CD4-positive, alpha-beta T cell treated with Interleukin-17A for 4 hours (primary cell): Measurements from ENCODE around the gene RPS6KB2.

ENCODE experiments used
- DNase-seq: peaks from one replicate; pipeline ENCODE4 v3.0.0-alpha.2; 2020; ENCODE audit warnings: mixed read lengths

Gene RPS6KB2

GRCh38 chr11:67429722-67430121 is 1.4 kb downstream of the RPS6KB2 start:
- DNase-seq, result no peak

DNA sequence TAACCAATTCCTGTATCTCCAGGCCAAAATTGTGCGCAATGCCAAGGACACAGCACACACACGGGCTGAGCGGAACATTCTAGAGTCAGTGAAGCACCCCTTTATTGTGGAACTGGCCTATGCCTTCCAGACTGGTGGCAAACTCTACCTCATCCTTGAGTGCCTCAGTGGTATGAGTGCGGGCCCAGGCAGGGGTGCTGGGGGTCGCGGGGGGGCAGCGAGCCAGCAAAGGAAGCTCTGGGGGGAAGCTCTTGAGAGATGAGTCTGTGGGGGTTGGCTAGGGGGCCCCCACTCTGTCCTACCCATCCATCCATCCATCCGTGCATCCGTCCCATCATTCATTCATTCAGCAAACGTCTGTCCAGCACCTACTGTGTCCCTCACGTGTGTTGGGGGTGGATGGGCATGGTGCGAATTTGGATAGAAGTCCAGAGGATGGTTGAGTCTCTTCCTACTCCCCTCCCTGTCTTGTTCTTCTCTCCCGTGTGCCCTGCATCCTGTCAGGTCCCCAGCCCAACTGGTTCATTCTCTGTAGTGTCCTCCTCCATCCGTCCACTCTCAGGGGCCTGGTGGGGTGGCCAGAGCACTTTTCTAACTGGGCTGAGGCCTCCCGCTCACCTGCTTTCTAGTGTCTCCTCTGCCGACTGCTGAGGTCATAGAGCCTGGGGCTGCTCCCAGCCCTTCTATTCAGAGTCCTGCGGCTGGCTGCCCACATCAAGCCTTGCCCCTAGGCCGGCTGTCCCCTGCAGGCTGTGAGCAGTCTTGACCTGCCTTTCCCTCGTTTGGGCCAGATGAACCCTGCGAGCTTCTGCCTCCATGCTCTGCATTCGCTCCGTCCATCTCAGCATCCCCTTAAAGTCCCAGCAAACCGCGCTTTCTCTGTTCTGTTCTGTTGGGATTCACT is 3.3 kb downstream of the RPS6KB2 start:
- no peak for DNase-seq

DNA sequence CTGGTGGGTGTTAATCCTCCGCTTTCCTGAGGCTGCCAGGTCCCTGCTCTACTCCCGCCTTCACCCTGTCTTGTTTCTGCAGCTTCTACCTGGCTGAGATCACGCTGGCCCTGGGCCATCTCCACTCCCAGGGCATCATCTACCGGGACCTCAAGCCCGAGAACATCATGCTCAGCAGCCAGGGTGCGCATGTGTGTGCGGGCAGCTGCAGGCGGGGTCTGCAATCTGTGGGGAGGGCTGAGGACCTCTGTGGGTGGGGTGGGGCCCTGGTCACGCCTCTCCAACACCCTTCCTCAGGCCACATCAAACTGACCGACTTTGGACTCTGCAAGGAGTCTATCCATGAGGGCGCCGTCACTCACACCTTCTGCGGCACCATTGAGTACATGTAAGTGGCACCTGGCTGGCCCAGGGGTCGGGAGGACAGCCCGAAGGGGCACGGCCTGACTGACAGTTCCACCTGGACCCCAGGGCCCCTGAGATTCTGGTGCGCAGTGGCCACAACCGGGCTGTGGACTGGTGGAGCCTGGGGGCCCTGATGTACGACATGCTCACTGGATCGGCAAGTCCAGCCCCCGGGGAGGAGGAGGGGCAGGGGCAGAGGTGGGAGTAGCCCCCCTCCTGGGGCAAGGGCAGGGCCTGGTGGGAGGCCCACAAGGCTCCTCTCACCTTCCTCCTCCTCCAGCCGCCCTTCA is 4.5 kb downstream of the RPS6KB2 start:
- DNase-seq, result no peak

GRCh38 chr11:67433536-67434394 is 5.5 kb downstream of the RPS6KB2 start:
- DNase-seq, result peak; percentile 29

DNA sequence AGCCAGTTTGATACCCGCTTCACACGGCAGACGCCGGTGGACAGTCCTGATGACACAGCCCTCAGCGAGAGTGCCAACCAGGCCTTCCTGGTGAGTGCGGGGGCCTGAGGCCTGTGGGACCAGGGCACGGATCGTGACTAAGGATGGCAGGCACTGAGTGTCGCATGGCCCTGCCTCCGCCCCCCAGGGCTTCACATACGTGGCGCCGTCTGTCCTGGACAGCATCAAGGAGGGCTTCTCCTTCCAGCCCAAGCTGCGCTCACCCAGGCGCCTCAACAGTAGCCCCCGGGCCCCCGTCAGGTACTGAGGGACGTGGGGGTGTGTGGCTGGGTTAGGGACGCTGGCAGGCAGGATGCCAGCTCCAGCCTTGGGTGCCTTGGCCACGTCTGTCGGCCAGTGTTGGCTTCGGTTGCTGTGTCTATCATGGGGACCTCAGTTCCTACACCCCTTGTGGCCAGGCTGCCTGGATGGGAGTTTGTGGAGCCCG is 6.1 kb downstream of the RPS6KB2 start:
- DNase-seq, result peak; percentile 35

DNA sequence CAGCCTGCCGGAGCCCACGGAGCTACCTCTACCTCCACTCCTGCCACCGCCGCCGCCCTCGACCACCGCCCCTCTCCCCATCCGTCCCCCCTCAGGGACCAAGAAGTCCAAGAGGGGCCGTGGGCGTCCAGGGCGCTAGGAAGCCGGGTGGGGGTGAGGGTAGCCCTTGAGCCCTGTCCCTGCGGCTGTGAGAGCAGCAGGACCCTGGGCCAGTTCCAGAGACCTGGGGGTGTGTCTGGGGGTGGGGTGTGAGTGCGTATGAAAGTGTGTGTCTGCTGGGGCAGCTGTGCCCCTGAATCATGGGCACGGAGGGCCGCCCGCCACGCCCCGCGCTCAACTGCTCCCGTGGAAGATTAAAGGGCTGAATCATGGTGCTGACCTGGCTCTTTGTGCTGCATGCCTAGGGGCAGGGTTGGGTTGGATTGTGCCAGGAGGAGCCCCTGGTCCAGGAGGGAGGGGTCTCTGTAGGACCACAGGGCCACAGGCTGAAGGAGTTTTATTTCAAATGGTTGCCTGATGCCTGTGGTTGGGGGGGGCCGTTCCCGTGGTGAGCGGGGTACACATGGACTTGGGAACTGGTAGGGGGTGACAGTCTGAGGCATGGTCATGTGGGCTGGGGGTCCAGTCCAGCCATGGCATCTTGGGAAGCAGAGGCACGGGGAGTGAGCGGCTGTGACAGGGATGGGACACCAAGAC is 6.9 kb downstream of the RPS6KB2 start:
- peak; percentile 36 for DNase-seq

GRCh38 chr11:67435727-67436458 is 7.6 kb downstream of the RPS6KB2 start:
- DNase-seq, result no peak

GRCh38 chr11:67436459-67437081 is 8.3 kb downstream of the RPS6KB2 start:
- peak; percentile 81 for DNase-seq

DNA sequence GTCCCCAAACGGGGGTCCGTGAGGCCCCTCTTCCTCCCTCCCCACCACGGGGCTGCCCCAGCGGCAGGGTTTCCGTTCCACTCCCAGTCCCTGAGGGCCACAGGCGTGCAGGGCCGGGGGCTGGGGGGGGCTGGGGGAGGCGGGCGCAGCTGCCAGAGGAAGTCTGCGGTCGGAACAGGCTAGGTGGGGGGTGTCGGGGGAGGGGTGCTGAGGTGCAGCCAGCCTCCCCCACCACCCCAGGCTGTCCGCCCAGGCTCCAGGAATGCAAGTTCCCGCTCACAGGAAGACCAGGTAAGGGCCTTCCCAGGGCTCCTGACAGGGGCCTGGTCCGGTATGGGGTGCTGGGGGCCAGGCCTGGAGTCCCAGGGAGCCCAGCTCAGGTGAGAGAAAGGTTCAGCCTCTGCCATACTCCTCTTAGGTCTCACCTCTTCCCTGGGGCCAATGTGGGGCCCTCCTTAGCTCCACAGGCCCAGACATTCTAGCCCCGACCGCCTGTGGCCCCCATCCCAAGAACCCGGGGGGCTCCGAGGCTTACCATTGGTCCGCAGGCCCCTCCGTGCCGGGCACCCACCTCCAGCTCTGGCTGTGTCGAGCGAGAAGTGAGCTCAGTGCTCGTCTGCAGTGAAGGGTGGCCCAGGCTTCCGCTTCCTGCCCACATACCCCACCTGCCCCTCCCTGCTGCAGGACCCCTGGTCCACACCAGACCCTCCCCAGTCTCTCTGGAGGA is 9.0 kb downstream of the RPS6KB2 start, which contains the start of gene PTPRCAP:
TSS of gene PTPRCAP (minus strand) at position 601 of the 727 bp plus-strand sequence. CDS start at position 538, 63 bp downstream.
- DNase-seq, result peak; percentile 91

DNA sequence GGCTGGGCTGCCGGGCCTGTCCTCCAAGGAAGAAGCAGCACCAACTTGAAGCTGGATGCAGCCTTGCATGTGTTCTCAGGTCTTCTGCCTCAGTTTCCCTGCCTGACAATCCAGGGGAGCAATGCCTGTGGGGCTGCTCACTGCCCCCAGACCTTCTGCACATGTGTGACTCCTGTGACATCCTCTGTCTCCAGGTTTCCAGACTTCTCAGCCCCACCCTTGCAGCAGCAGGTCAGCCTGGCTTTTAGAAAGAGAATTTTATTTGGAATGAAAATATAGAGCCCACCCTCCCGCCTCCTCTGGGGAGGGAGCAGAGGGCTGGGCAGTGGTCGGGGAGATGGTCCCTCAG is 9.5 kb downstream of the RPS6KB2 start:
- DNase-seq, result no peak

DNA sequence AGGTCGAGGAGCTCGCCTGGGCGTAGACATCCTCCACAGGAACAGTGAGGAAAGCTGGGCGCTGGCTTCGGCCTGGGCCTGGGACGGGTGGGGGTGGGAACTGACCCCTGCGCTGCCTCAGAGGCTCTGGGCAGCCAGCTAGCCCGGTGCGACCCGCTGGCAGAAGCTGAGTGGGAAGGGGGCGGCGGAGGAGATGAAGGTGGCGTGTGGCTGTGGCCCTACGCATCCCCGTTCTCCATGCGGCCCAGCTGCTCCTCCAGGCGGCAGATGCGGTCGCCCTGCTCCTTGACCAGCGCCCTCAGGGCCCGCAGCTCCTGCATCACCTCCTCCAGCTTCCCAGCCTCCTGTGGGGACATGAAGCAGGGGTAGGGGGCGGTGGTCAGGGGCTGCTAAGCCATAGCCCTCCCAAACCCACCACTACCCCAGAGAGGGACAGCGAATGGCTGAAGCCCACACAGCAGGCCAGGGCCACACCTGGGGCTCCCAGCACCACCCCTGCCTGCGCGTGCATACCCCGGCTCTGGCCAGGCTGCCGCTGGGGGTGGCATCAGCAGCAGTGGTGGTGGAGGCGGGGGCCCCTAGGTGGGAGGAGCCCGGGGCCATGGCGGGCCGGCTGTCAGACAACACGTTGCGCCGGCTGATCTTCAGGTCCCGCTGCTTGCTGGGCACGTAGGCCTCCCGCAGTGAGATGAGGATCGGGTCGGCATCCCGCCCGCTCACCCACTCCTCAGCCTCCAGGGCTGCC is 10.0 kb downstream of the RPS6KB2 start:
- peak; percentile 86 for DNase-seq

- DNase-seq, result peak; percentile 47
Observed at GRCh38 chr11:67439321-67440228, 11.3 kb downstream of the RPS6KB2 start.

- DNase-seq, result peak; percentile 48
Observed at GRCh38 chr11:67440229-67441097, 12.2 kb downstream of the RPS6KB2 start.

GRCh38 chr11:67441098-67441563 is 12.8 kb downstream of the RPS6KB2 start:
- peak; percentile 22 for DNase-seq

GRCh38 chr11:67441731-67442351 is 13.5 kb downstream of the RPS6KB2 start:
- peak; percentile 32 for DNase-seq

DNA sequence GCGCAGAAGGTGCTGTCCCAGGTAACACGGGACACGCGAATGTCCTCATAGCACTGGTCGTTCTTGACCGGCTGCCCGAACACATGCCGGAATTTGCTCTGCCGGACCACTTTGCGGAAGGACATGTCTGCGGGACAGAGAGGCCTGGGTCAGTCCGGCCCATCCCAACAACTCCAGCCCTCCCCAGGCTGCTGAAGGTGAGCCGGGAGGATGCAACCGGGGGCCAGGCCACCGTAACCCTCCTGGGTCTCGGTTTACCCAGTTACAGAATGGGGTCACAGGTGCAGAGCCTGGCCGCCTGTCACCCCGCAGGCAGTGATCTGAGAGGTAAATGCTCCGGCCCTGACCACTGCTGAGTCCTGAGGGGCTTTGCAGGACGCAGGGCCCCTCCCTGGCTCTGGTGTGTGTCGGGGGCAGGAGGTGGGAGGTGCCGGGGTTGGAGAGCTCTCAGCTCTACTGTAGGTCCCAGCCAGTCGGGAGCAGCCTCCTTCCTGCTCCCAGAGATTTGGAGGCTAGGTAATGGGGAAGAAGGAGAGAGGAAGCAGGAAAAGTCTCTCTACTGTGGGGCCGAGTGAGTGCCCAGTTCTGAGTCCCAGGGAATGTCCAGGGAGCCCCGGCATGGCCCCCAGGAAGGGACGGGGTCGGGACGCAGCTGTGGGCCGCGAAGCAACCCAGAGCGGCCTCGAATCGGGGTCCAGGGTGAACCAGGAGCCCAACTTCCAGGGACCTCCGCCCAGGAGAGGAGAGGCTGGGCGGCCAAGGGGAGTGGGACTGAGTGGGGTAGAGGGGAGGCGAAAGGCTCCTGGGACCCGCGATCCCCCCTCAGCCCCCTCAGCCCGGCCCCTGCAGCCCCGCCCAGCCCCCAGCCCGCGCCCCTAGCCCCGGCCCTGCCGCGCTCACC is 14.5 kb downstream of the RPS6KB2 start:
- peak; percentile 15 for DNase-seq
